Measurements from ENCODE around the gene TAOK3. TPM values are rescaled to one million over a fixed set of nuclear protein-coding genes. Genes with fewer than 3 reads are reported as not detected.
A peak's percentile ranks its signal among the peaks of the same experiment; 100 is the strongest.

TAOK3 gene
- total RNA-seq, 1 donor from 2014 or later = 18.3 TPM

DNA sequence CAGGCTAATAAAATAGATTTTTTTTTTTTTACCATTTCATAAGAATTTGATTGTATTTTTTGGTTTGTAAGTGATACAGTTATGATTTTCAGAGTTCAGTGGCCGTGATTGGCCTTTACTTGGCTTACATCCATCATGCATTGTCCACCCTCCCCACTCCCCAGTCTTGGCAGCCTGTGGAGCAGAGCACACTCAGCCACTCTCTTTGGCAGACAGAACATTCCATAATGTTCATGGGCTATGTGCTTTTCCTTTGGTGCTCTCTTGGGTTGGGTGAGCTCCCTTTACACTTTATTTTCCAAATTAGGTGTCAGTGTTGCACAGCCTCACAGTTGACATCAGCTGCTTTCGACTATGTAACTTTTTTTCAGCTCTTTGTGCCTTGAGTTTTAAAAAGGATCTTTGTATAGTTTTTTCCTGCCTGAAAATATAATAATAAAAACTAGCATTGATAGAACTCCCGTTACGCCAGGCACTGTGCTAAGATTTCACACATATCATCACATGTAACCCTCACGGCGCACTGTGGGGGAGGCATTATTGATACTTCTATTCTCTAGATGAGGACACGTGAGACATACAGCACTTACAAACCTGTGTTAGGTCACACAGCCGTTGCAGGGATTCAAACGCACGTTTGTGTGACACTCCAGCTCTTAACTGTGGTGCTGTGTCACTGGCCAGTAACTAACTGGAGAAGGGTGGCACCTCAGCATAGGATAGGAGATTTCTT, 25.2 kb upstream of the TAOK3 start:
- Mint-ChIP-seq H3K9me3 (ENCODE audit: low read depth) (no peaks in the 10 kb centered on the region), H3K27ac (ENCODE audit: unreplicated experiment) (no peak overlapping the region), H3K4me1 (ENCODE audit: low read depth) (peaks cover 3% of the 10 kb centered on the region), H3K36me3 (ENCODE audit: low read depth) (peaks cover 29% of the 10 kb centered on the region), H3K27me3 (ENCODE audit: low read depth) (no peaks in the 10 kb centered on the region), H3K4me3 (ENCODE audit: unreplicated experiment) (no peak overlapping the region)
- TF ChIP-seq CTCF (IDR thresholded peaks at IDR 0.05) = no peak
- no peak for DNase-seq (ENCODE audit: low spot score)

DNA sequence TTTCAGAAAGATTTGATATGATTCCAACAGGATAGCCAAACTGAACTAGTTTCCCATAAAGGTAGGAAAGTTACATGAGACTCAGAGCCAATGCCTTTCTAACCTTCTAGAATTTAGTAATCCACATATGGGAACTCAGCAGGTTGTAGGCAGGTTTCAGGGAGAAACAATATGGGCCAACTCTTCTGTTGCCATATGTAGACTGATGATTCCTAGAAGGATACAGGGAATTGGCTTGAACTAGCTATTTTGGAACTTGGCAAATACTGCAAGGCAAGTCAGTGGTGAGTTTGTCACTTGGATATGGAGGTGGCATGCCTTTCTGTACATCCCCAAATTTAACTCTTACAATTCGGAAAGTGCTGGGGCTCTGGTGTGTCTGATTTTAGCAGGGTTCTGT, 19.1 kb upstream of the TAOK3 start:
- Mint-ChIP-seq H3K9me3 (ENCODE audit: low read depth) (no peaks in the 10 kb centered on the region), H3K4me3 (ENCODE audit: unreplicated experiment) (no peak overlapping the region), H3K4me1 (ENCODE audit: low read depth) (no peaks in the 10 kb centered on the region), H3K27me3 (ENCODE audit: low read depth) (no peaks in the 10 kb centered on the region), H3K36me3 (ENCODE audit: low read depth) (peaks cover 43% of the 10 kb centered on the region), H3K27ac (ENCODE audit: unreplicated experiment) (peak overlapping the region; percentile 12)
- TF ChIP-seq CTCF (IDR thresholded peaks at IDR 0.05) = no peak
- DNase-seq (ENCODE audit: low spot score) = no peak

- Mint-ChIP-seq H3K27ac (ENCODE audit: unreplicated experiment) (no peak overlapping the region), H3K27me3 (ENCODE audit: low read depth) (no peaks in the 10 kb centered on the region), H3K4me1 (ENCODE audit: low read depth) (no peaks in the 10 kb centered on the region), H3K9me3 (ENCODE audit: low read depth) (no peaks in the 10 kb centered on the region), H3K4me3 (ENCODE audit: unreplicated experiment) (no peak overlapping the region), H3K36me3 (ENCODE audit: low read depth) (peaks cover 41% of the 10 kb centered on the region)
- TF ChIP-seq CTCF (IDR thresholded peaks at IDR 0.05) = no peak
- DNase-seq (ENCODE audit: low spot score) = no peak
These were observed 18.7 kb upstream of the TAOK3 start for GRCh38 chr12:118391424-118391823.

DNA sequence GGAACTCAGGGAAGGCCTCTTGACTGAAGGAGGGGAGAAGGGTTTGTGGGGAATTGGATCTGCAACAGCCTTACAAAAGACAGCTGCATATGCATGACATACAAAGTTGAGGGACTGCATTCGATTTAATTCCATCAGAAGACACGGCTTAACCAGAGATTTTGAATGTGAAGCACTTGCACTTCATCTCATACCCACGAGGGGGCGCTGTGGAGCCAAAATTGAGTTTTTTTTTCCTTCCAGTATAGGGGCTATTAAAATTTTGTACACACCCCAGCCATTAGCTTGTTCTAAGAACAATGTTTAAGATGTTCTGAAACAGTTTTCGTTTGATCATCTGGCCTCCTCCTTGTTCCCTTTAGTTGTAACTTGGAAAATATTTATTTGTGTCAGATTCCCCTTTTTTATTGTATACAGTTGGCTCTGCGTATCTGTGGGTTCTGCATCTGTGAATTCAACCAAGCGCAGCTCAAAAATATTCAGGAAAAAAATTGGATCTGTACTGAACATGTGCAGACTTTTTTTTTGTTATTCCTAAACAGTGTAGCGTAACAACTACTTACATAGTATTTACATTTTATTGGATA, 5.3 kb upstream of the TAOK3 start:
- Mint-ChIP-seq H3K4me1 (ENCODE audit: low read depth) (peaks cover 32% of the 10 kb centered on the region), H3K36me3 (ENCODE audit: low read depth) (peaks cover 8% of the 10 kb centered on the region), H3K27me3 (ENCODE audit: low read depth) (no peaks in the 10 kb centered on the region), H3K4me3 (ENCODE audit: unreplicated experiment) (peak overlapping the region; percentile 76), H3K27ac (ENCODE audit: unreplicated experiment) (peak overlapping the region; percentile 95), H3K9me3 (ENCODE audit: low read depth) (no peaks in the 10 kb centered on the region)
- no peak for DNase-seq (ENCODE audit: low spot score)
- peak; percentile 99 for TF ChIP-seq CTCF (IDR thresholded peaks at IDR 0.05)

DNA sequence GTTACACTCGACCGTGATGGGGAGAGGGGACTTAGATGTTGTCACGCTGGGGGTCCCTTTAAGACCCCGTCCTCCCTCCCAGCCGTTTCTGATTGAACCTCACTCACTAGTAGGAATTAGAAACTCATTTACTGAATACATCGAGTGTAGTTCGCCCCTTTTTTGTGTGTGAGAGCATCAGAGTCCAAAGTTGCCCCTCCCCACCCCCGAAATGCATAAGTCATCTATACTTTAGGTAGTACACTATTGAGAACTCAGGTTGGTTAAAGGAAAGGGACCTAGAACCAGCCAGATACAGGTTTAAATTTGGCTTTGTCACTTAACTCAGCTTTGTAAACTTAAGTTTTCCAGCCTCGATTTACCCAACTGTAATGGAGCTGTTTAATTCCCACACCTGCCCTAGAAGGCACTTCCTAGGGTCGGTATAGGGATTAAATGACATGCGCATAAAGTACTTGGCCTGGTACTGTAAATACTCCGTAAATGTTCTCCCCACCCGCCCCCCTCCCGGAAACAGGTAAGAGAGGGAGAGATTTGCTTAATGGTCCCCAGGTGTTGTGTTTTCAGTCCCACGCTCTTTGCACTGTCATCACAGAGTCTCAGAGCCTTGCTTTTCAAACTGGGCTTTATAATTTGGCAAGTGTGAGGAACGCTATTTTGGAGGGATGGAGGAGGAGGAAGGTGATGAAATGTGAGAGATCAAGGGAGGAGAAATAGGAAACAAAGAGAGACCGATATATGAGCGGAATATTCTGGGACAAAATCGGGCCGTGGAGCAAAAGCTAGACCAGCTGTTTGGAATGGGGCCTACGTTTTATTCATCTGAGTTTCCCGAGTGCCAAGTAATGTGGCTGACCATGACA, 4.5 kb upstream of the TAOK3 start:
- Mint-ChIP-seq H3K4me3 (ENCODE audit: unreplicated experiment) (peak overlapping the region; percentile 76), H3K36me3 (ENCODE audit: low read depth) (peaks cover 8% of the 10 kb centered on the region), H3K9me3 (ENCODE audit: low read depth) (no peaks in the 10 kb centered on the region), H3K4me1 (ENCODE audit: low read depth) (peaks cover 32% of the 10 kb centered on the region), H3K27ac (ENCODE audit: unreplicated experiment) (peak overlapping the region; percentile 95), H3K27me3 (ENCODE audit: low read depth) (no peaks in the 10 kb centered on the region)
- no peak for DNase-seq (ENCODE audit: low spot score)
- TF ChIP-seq CTCF (IDR thresholded peaks at IDR 0.05) = no peak
